Spinal cord (tissue), 10 donors: ENCODE measurements around the gene FGF6. TPM values are rescaled to one million over a fixed set of nuclear protein-coding genes. Genes with fewer than 3 reads are reported as not detected.
"Not testable (repeated sequence)": the region's sequence is repeated elsewhere in the genome, so short reads cannot be mapped to it uniquely, and the experiment has no call there.

Experiments used
- DNase-seq, 6 donors: peaks; one replicate each; pipeline versions ENCODE4 v3.0.0 to v3.0.0-alpha.2; 2013 to 2015; ENCODE audit warnings: low spot score in 6 of 6, low read depth in 4 of 6
- H3K27ac ChIP-seq: one replicate; pipeline ENCODE4 v1.5.1; 2013; ENCODE audit warnings: low read depth, low read length, control low read depth
- H3K27me3 ChIP-seq: one replicate; pipeline ENCODE4 v1.6.1; 2013; ENCODE audit warnings: low read length; ENCODE audit not compliant: control insufficient read depth, insufficient read depth
- H3K36me3 ChIP-seq: one replicate; pipeline ENCODE4 v1.6.1; 2013; ENCODE audit warnings: low read length; ENCODE audit not compliant: control insufficient read depth, insufficient read depth
- H3K4me1 ChIP-seq: one replicate; pipeline ENCODE4 v1.6.1; 2013; ENCODE audit warnings: low read length; ENCODE audit not compliant: control insufficient read depth, insufficient read depth
- H3K4me3 ChIP-seq: one replicate; pipeline ENCODE4 v1.5.1; 2013; ENCODE audit warnings: low read depth, low read length, control low read depth
- H3K9me3 ChIP-seq: one replicate; pipeline ENCODE4 v1.6.1; 2013; ENCODE audit warnings: low read length; ENCODE audit not compliant: control insufficient read depth, insufficient read depth
- WGBS: methylation state at CpG from one replicate; pipeline ENCODE4 v1.1.5; 2013; ENCODE audit warnings: missing lambda C conversion rate; ENCODE audit not compliant: insufficient coverage; 5-methylcytosine and 5-hydroxymethylcytosine counted together
- polyA plus RNA-seq, 2 donors: library from polyadenylated mRNA; unstranded; fragments of 120-200 nt; gene quantifications; one replicate each; pipeline ENCODE4 v1.2.1, GENCODE V29; 2013; ENCODE audit not compliant: insufficient read length in 2 of 2
- total RNA-seq, 2 donors: library from RNA; depleted of rRNA in 1 of 2; stranded (reverse); fragments of 120-200 nt in 1 of 2; fragments of >200 nt in 1 of 2; gene quantifications; one replicate each; pipeline versions ENCODE4 v1.2.3 to v1.2.4, GENCODE V29; 2013 to 2014
- donor health status: healthy.

FGF6 gene
- total and polyA plus RNA-seq, 4 donors: not detected

DNA sequence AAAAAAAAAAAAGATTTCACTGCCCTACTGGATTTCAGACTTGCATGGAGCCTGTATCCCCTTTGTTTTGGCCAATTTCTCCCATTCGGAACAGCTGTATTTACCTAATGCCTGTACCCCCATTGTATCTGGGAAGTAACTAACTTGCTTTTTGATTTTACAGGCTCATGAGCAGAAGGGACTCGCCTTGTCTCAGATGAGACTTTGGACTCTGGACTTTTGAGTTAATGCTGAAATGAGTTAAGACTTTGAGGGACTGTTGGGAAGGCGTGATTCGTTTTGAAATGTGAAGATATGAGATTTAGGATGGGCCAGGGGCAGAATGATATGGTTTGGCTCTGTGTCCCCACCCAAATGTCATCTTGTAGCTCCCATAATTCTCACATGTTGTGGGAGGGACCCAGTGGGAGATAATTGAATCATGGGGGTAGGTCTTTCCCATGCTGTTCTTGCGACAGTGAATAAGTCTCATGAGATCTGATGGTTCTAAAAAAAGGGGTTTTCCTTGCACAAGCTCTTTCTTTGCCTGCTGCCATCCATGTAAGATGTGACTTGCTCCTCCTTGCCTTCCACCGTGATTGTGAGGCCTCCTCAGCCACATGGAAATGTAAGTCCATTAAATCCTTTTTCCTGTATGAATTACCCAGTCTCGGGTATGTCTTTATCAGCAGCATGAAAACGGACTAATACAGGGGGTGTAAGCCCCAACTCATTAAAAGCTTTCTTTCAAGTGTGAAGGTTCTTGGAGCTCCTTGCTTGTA, 40.6 kb downstream of the FGF6 start:
- H3K27ac ChIP-seq, H3K9me3 ChIP-seq, H3K36me3 ChIP-seq, DNase-seq, H3K4me1 ChIP-seq, H3K4me3 ChIP-seq, H3K27me3 ChIP-seq: not testable (repeated sequence)
- WGBS: 80% methylated on average over 3 of the region's 8 CpGs

DNA sequence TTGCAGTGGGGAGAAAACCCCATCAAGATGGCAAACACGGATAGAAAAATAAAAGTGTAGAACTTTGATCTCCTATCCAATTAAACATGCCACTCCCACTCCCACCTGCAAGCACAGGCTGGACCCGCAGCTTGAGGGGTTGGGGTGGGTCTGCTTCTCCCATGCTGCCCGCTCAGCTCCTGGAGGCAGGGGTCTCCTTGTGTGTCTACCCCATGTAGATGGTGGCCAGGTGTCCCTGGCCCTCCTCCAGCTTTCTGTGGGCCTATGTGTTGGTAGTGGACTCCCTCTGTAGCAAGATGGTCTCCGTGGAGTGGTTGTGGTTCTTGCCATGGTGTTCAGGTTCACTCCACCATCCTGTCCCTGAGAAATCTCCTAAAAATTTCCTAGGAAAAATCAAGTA, 42.6 kb downstream of the FGF6 start:
- Histone ChIP-seq H3K36me3 (no peaks in the 10 kb centered on the region), H3K27me3 (no peaks in the 10 kb centered on the region), H3K4me1 (no peaks in the 10 kb centered on the region), H3K27ac (no peak overlapping the region), H3K4me3 (no peak overlapping the region), H3K9me3 (no peaks in the 10 kb centered on the region)
- no CpG with 5 or more reads among the region's 4 CpGs for WGBS
- DNase-seq: no peak

DNA sequence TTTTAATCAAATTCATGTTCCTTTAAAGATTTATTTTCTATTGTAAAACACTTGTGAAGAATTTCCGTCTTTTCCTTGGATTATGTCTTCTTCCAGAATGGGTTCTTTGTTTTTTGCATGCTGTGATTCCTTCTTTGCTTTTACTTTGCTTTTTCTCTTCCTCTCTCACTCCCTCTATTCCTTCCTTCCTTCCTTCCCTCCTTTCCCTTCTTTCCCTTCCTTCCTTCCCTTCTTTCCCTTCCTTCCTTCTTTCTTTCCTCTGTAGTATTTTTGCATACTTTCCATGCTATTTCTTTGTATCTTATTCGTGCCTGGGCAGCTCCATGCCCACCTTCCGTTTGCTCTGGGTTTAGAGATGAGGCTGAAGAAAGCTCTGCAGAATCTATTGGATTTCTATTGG, 44.5 kb downstream of the FGF6 start:
- no peaks in the 10 kb centered on the region for H3K9me3 ChIP-seq
- no peak for DNase-seq
- WGBS: no CpG with 5 or more reads among the region's 3 CpGs
- no peaks in the 10 kb centered on the region for H3K36me3 ChIP-seq
- no peak overlapping the region for H3K4me3 ChIP-seq
- H3K27me3 ChIP-seq: no peaks in the 10 kb centered on the region
- no peak overlapping the region for H3K27ac ChIP-seq
- H3K4me1 ChIP-seq: no peaks in the 10 kb centered on the region

DNA sequence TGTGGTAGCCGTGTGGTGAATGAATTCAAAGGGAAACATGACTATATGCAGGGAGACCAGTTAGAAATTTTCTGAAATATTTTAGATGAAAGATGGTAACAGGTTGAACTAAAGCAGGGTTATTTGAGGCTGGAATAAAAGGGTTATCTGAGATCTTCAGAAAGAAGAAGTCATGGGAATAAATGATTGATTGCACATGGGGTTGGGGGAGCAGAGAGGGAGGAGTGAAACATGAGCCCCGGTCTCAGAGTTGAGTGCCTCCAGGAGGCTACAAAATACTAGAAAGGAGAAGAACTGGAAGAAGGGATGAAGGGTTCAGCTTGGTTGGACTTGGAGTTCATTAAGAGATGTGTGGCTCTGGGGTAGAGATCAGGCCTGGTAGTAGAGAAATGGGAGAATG, 49.8 kb downstream of the FGF6 start:
- no peak for DNase-seq
- Histone ChIP-seq H3K4me1 (no peaks in the 10 kb centered on the region), H3K27ac (no peak overlapping the region), H3K36me3 (no peaks in the 10 kb centered on the region), H3K27me3 (no peaks in the 10 kb centered on the region), H3K9me3 (no peaks in the 10 kb centered on the region), H3K4me3 (no peak overlapping the region)
- WGBS: 89% methylated on average over 2 of the region's 2 CpGs

DNA sequence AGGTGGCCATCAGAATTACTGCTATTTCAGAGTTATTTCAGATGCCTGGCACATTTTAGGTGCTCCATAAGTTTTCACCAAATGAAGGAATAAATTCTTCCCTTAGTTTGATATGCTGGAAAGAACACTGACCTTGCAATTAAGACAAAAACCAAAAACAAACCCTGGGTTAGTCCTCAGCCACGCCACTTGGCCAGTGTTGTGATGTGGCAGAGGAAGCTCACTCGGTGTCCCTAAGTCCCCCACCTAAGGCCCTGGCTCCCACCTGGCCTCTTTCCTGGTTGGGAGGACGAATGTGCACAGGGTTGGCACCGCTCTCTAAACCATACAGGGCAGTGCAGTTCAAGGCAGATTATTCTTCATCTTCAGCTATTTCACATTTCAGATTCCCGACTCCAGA, 52.4 kb downstream of the FGF6 start:
- Histone ChIP-seq H3K4me3 (no peak overlapping the region), H3K27ac (no peak overlapping the region), H3K27me3 (no peaks in the 10 kb centered on the region), H3K4me1 (no peaks in the 10 kb centered on the region), H3K9me3 (no peaks in the 10 kb centered on the region), H3K36me3 (no peaks in the 10 kb centered on the region)
- 96% methylated on average over 4 of the region's 5 CpGs for WGBS
- no peak for DNase-seq

DNA sequence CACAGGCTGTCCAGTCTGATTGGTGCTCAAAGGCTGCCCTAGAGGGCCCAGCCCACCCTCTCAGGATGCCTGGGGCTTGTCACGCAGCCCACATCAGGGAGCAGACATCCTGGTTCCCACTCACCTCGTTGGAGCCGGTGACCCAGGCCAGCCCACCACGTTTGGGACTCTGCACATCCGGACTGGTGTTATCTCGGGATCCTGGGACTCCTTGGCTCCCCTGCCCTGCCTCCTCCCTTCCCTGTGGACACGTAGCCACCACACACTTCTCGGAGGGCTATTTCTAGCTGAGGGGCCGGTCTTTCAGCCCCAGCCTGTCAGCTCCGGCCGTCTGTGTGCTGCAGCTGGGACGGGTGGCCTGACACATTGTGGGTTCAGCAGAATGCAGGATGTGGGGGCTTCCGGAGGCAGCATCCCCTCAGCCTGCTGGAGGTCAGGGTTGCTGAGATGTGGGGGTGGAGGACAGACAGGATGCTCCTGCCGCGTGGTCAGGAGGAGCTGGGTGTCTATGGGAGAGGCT, 53.3 kb downstream of the FGF6 start:
- WGBS: 60% methylated on average over 11 of the region's 15 CpGs
- Histone ChIP-seq H3K27ac (no peak overlapping the region), H3K9me3 (no peaks in the 10 kb centered on the region), H3K4me3 (no peak overlapping the region), H3K4me1 (no peaks in the 10 kb centered on the region), H3K27me3 (no peaks in the 10 kb centered on the region), H3K36me3 (no peaks in the 10 kb centered on the region)
- no peak for DNase-seq

DNA sequence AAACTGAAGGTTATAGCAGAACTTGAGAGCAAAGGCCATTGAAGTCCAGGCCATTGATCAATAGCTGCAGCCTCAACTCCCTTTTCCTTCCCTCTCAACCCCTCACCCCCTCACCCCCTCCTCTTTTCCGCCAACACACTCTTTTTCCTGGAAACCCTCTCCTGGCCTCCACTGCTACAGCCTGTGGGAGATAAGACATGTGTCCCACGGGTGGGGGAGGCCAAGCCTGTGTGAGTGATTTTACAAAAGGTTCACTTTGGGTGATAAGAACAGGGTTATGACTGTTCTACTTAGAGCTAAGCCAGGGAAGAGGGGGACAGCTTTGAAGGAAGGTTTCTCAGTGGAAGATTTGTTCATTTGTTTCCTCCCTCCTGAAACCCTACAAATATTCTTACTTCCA, 57.0 kb downstream of the FGF6 start:
- no peaks in the 10 kb centered on the region for H3K27me3 ChIP-seq
- no peaks in the 10 kb centered on the region for H3K9me3 ChIP-seq
- no CpG with 5 or more reads among the region's 2 CpGs for WGBS

DNA sequence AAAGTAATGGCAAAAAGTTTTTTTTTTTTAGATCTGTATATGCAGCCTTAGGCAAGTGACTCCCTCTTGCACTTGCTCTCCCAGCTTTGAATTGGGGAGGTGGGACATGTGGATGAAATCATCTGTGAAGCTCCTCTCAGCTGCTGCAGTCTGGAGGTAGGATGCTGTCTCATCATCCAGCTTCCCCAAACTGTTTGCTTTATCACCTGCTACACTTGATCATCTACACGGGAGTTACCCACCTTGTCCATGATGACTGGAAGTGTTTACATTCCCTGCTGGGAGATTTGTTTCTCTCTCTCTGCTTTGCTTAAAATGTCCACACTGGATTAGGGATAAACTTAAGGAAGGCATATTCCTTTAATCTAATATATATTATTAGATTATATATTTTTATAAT, 57.6 kb downstream of the FGF6 start:
- Histone ChIP-seq H3K27ac (no peak overlapping the region), H3K36me3 (no peaks in the 10 kb centered on the region), H3K27me3 (no peaks in the 10 kb centered on the region), H3K4me1 (no peaks in the 10 kb centered on the region), H3K9me3 (no peaks in the 10 kb centered on the region), H3K4me3 (no peak overlapping the region)
- WGBS: no CpG with 5 or more reads among the region's 1 CpG
- no peak for DNase-seq

More for the DNA sequence above, 57.0 kb downstream of the FGF6 start:
- H3K27ac ChIP-seq: no peak overlapping the region
- DNase-seq: no peak
- H3K4me1 ChIP-seq: no peaks in the 10 kb centered on the region
- H3K4me3 ChIP-seq: no peak overlapping the region
- H3K36me3 ChIP-seq: no peaks in the 10 kb centered on the region

DNA sequence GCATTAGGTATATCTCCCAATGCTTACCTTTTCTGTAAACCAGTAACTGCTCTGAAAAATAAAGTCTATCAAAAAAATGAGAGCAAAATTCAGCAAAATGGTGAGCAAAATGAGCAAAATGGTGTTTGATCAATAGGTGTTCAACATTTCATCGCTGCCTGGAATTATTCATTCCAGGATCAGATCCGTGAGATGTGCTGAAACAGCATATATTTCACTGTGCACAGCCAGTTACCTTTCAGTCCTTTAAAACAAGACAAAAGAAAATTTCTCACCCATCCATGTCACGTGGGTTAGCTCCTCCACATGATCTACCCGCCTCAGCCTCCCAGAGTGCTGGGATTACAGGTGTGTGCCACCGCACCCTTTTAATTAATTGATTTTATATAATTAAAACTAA, 58.0 kb downstream of the FGF6 start:
- no peak for DNase-seq
- 100% methylated on average over 2 of the region's 5 CpGs for WGBS
- H3K9me3 ChIP-seq: no peaks in the 10 kb centered on the region
- H3K4me3 ChIP-seq: no peak overlapping the region
- no peaks in the 10 kb centered on the region for H3K4me1 ChIP-seq
- H3K27ac ChIP-seq: no peak overlapping the region
- H3K36me3 ChIP-seq: no peaks in the 10 kb centered on the region
- no peaks in the 10 kb centered on the region for H3K27me3 ChIP-seq

DNA sequence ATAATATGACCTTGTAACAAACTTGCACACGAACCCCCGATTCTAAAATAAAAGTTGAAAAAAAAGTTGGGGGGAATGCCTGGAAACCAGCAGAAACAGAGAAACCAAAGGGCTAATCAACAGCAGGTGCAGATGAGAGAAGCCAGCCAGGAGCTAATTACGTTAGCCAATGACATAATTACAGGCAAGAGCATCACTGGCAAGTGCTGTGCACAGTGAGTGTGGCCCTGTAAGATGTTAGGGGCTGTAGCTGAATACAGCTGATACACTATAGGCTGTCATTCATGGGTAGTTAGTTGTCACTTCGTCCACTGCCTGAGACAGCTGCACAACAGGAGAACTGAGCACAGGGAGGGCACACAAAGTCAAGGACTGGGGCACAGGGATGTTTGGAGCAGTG, 58.8 kb downstream of the FGF6 start:
- H3K4me3 ChIP-seq: no peak overlapping the region
- peak in 2 of 6 donors; percentile 34 to 47 for DNase-seq
- WGBS: 54% methylated on average over 2 of the region's 4 CpGs

More for the DNA sequence above, 58.8 kb downstream of the FGF6 start:
- H3K4me1 ChIP-seq: no peaks in the 10 kb centered on the region
- no peaks in the 10 kb centered on the region for H3K27me3 ChIP-seq
- no peak overlapping the region for H3K27ac ChIP-seq
- H3K9me3 ChIP-seq: no peaks in the 10 kb centered on the region
- no peaks in the 10 kb centered on the region for H3K36me3 ChIP-seq
